MM.1S (cell line): Measurements from ENCODE around the gene LIN7B.

ENCODE experiments used
- CTCF ChIP-seq: fragments of 300-600 bp; sonication (generic); IDR thresholded peaks from 2 replicates; pipeline ENCODE4 v1.5.1; 2016; ENCODE audit warnings: antibody characterized with exemption, low read length, mixed read lengths
- EZH2 ChIP-seq: fragments of 300-600 bp; sonication (generic); optimal IDR thresholded peaks from 2 replicates; pipeline ENCODE3; 2017; ENCODE audit warnings: low read depth, mild to moderate bottlenecking, antibody characterized with exemption, low read length, mixed read lengths

DNA sequence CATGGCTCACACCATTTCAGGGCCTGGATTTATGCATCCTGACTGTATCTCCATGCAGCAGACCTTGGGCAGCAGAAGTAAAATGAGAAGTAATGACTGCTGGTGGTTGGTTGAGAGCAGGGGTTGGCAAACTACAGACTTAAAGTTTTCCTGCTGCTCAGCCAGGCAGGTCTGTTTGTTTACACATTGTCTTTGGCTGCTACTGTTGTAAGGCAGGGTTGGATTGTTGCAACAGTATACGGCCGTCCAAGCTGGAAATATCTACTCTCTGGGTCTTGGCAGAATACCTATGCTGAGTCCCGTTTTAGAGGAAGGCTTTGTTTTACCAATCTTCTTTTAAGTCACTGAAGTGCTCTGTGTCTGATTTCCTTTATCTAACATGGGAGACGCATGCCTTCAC lies 15.4 kb upstream of the LIN7B start:
- TF ChIP-seq EZH2 (no peak), CTCF (no peak)
